Nephron (organoid): ENCODE results near the gene MLYCD.

Experiments used
- H3K27ac Mint-ChIP-seq, 3 experiments: 2 replicates each; pipeline ENCODE4 v1.8.0; 2020; ENCODE audit warnings: mixed read lengths in 3 of 3, mild to moderate bottlenecking in 2 of 3, moderate library complexity in 1 of 3
- H3K27me3 Mint-ChIP-seq: 2 replicates; pipeline ENCODE4 v1.8.0; 2021; ENCODE audit warnings: low read depth, mild to moderate bottlenecking, moderate library complexity, mixed read lengths
- H3K36me3 Mint-ChIP-seq: 2 replicates; pipeline ENCODE4 v1.8.0; 2020; ENCODE audit warnings: low read depth, mixed read lengths
- H3K4me1 Mint-ChIP-seq: 2 replicates; pipeline ENCODE4 v1.8.0; 2020; ENCODE audit warnings: mixed read lengths
- H3K4me3 Mint-ChIP-seq, 3 experiments: 2 replicates each; pipeline ENCODE4 v1.8.0; 2020; ENCODE audit warnings: mild to moderate bottlenecking in 3 of 3, mixed read lengths in 3 of 3, moderate library complexity in 2 of 3
- H3K9me3 Mint-ChIP-seq: 2 replicates; pipeline ENCODE4 v1.8.0; 2020; ENCODE audit warnings: mixed read lengths
- CTCF ChIP-seq, 3 experiments: fragments of 200-600 bp; sonication (generic); IDR thresholded peaks; one replicate each; pipeline ENCODE4 v1.5.0; 2021; ENCODE audit warnings: antibody characterized with exemption in 3 of 3; ENCODE audit not compliant: unreplicated experiment in 3 of 3

MLYCD gene

GRCh38 chr16:83936581-83937165 lies 37.8 kb downstream of the MLYCD start:
- no peak overlapping the region for H3K4me3 Mint-ChIP-seq
- H3K9me3 Mint-ChIP-seq, result no peaks in the 10 kb centered on the region
- peaks cover 18% of the 10 kb centered on the region for H3K4me1 Mint-ChIP-seq
- H3K36me3 Mint-ChIP-seq, result no peaks in the 10 kb centered on the region
- peaks cover 5% of the 10 kb centered on the region for H3K27me3 Mint-ChIP-seq
- no peak for TF ChIP-seq CTCF (IDR thresholded peaks at IDR 0.05; ENCODE audit: unreplicated experiment in 3 of 3)
- no peak overlapping the region for H3K27ac Mint-ChIP-seq

GRCh38 chr16:83937267-83937666 lies 38.4 kb downstream of the MLYCD start:
- TF ChIP-seq CTCF (IDR thresholded peaks at IDR 0.05; ENCODE audit: unreplicated experiment in 3 of 3), result no peak
- H3K9me3 Mint-ChIP-seq, result no peaks in the 10 kb centered on the region

GRCh38 chr16:83937922-83938885 lies 39.3 kb downstream of the MLYCD start:
- no peaks in the 10 kb centered on the region for H3K36me3 Mint-ChIP-seq
- H3K9me3 Mint-ChIP-seq, result no peaks in the 10 kb centered on the region
- peaks cover 10% of the 10 kb centered on the region for H3K27me3 Mint-ChIP-seq
- no peak overlapping the region for H3K27ac Mint-ChIP-seq
- peaks cover 18% of the 10 kb centered on the region for H3K4me1 Mint-ChIP-seq
- TF ChIP-seq CTCF (IDR thresholded peaks at IDR 0.05; ENCODE audit: unreplicated experiment in 3 of 3), result no peak
- no peak overlapping the region for H3K4me3 Mint-ChIP-seq

More at GRCh38 chr16:83937267-83937666, 38.4 kb downstream of the MLYCD start:
- Mint-ChIP-seq H3K4me1 (peaks cover 18% of the 10 kb centered on the region), H3K27me3 (peaks cover 5% of the 10 kb centered on the region), H3K36me3 (no peaks in the 10 kb centered on the region), H3K27ac (no peak overlapping the region), H3K4me3 (no peak overlapping the region)

GRCh38 chr16:83939266-83939855 lies 40.4 kb downstream of the MLYCD start:
- H3K27ac Mint-ChIP-seq, result no peak overlapping the region
- no peaks in the 10 kb centered on the region for H3K36me3 Mint-ChIP-seq
- H3K27me3 Mint-ChIP-seq, result peaks cover 11% of the 10 kb centered on the region
- no peak overlapping the region for H3K4me3 Mint-ChIP-seq
- H3K4me1 Mint-ChIP-seq, result peaks cover 7% of the 10 kb centered on the region
- TF ChIP-seq CTCF (IDR thresholded peaks at IDR 0.05; ENCODE audit: unreplicated experiment in 3 of 3), result no peak
- no peaks in the 10 kb centered on the region for H3K9me3 Mint-ChIP-seq

GRCh38 chr16:83940119-83940518 lies 41.2 kb downstream of the MLYCD start:
- H3K36me3 Mint-ChIP-seq, result no peaks in the 10 kb centered on the region

More at GRCh38 chr16:83940119-83940518, 41.2 kb downstream of the MLYCD start:
- Mint-ChIP-seq H3K9me3 (no peaks in the 10 kb centered on the region), H3K4me1 (no peaks in the 10 kb centered on the region), H3K27me3 (peaks cover 11% of the 10 kb centered on the region), H3K27ac (no peak overlapping the region), H3K4me3 (no peak overlapping the region)
- no peak for TF ChIP-seq CTCF (IDR thresholded peaks at IDR 0.05; ENCODE audit: unreplicated experiment in 3 of 3)
